HepG2 (cell line): ENCODE results near the gene CELA2B. TPM values are rescaled to one million over a fixed set of nuclear protein-coding genes. Genes with fewer than 3 reads are reported as not detected.

Source experiments
- AKAP8 ChIP-seq: sonication (generic); formaldehyde crosslinking; IDR thresholded peaks from 2 replicates; pipeline ENCODE4 v1.5.1; 2020; ENCODE audit warnings: mild to moderate bottlenecking, missing genetic modification reagents
- DPF2 ChIP-seq: sonication (generic); formaldehyde crosslinking; IDR thresholded peaks from 2 replicates; pipeline ENCODE4 v1.4.0; 2020; ENCODE audit warnings: mild to moderate bottlenecking, low read depth, missing genetic modification reagents, borderline replicate concordance
- GMEB2 ChIP-seq: IDR thresholded peaks from 2 replicates; pipeline ENCODE4 v1.6.1; 2016; ENCODE audit warnings: missing biosample characterization, missing genetic modification reagents, low read depth
- HNF1B ChIP-seq: sonication (generic); formaldehyde crosslinking; IDR thresholded peaks from 2 replicates; pipeline ENCODE4 v1.5.1; 2020; ENCODE audit warnings: mild to moderate bottlenecking, moderate library complexity, missing genetic modification reagents
- LRRFIP1 ChIP-seq: sonication (generic); formaldehyde crosslinking; conservative IDR thresholded peaks from 2 replicates; pipeline ENCODE4 v1.4.0; 2020; ENCODE audit warnings: missing genetic modification reagents
- MNT ChIP-seq: fragments of 450-650 bp; IDR thresholded peaks from 2 replicates; pipeline ENCODE4 v1.6.1; 2016
- NCOR1 ChIP-seq: fragments of 200-600 bp; sonication (generic); IDR thresholded peaks from 2 replicates; pipeline ENCODE4 v1.7.0; 2017; ENCODE audit warnings: antibody characterized with exemption, low read length, borderline replicate concordance
- PTBP1 ChIP-seq: fragments of 200-400 bp; formaldehyde crosslinking; IDR thresholded peaks from 2 replicates; pipeline ENCODE4 v1.6.1; 2018; ENCODE audit warnings: low read length, low read depth; ENCODE audit not compliant: poor library complexity, severe bottlenecking
- RARA ChIP-seq: IDR thresholded peaks from 2 replicates; pipeline ENCODE4 v1.6.1; 2016; ENCODE audit warnings: missing genetic modification reagents, missing compliant biosample characterization
- ZBTB7B ChIP-seq: sonication (generic); formaldehyde crosslinking; IDR thresholded peaks from 2 replicates; pipeline ENCODE4 v1.4.0; 2020; ENCODE audit warnings: missing genetic modification reagents
- ZC3H13 ChIP-seq: sonication (generic); formaldehyde crosslinking; IDR thresholded peaks from 2 replicates; pipeline ENCODE4 v1.8.1; 2023; ENCODE audit warnings: mild to moderate bottlenecking, missing genetic modification reagents, moderate library complexity
- ZFP36L2 ChIP-seq: sonication (generic); formaldehyde crosslinking; IDR thresholded peaks from 2 replicates; pipeline ENCODE4 v1.4.0; 2020; ENCODE audit warnings: missing genetic modification reagents
- ZNF501 ChIP-seq: sonication (generic); formaldehyde crosslinking; IDR thresholded peaks from 2 replicates; pipeline ENCODE4 v1.5.1; 2020; ENCODE audit warnings: mild to moderate bottlenecking, moderate library complexity, missing genetic modification reagents
- ZNF576 ChIP-seq: sonication (generic); formaldehyde crosslinking; IDR thresholded peaks from 2 replicates; pipeline ENCODE4 v1.4.0; 2020; ENCODE audit warnings: mild to moderate bottlenecking, missing genetic modification reagents
- ZNF678 ChIP-seq: sonication (generic); formaldehyde crosslinking; IDR thresholded peaks from 2 replicates; pipeline ENCODE4 v1.4.0; 2020; ENCODE audit warnings: mild to moderate bottlenecking, missing genetic modification reagents
- ZNF792 ChIP-seq: IDR thresholded peaks from 2 replicates; pipeline ENCODE4 v1.6.1; 2016
- ZNF800 ChIP-seq: sonication (generic); formaldehyde crosslinking; IDR thresholded peaks from 2 replicates; pipeline ENCODE4 v1.4.0; 2020; ENCODE audit warnings: missing genetic modification reagents
- ZNF891 ChIP-seq: sonication (generic); formaldehyde crosslinking; IDR thresholded peaks from 2 replicates; pipeline ENCODE4 v1.5.0; 2020; ENCODE audit warnings: mild to moderate bottlenecking, missing genetic modification reagents
- polyA plus RNA-seq, 8 experiments: library from polyadenylated mRNA; depleted of rRNA in 3 of 8; stranded (reverse) in 7 of 8; unstranded in 1 of 8; fragments of >200 nt; fragmentation: Illumina TruSeq in 4 of 8; extraction: Trizol in 4 of 8; gene quantifications; 2 replicates each; pipeline versions ENCODE4 v1.2.1 to v1.2.3, GENCODE V29; 2011 to 2016; ENCODE audit warnings: low read depth in 4 of 8, missing spikeins in 1 of 8, mixed read lengths in 1 of 8; ENCODE audit not compliant: insufficient read depth in 1 of 8
- total RNA-seq, 5 experiments: library from RNA; depleted of rRNA; stranded (reverse); fragments of >200 nt; fragmentation: Illumina TruSeq; extraction: Trizol; gene quantifications; 2 replicates each; pipeline ENCODE4 v1.2.3, GENCODE V29; 2016; ENCODE audit warnings: low read depth in 1 of 5

The CELA2B gene
- total and polyA plus RNA-seq, 2 of the 13 experiments (the other 11 are each of a cell fraction or from before 2014, with no cell fraction given): not detected

- TF ChIP-seq DPF2 (CRISPR knock-in tag) (no peak), HNF1B (CRISPR knock-in tag) (peak; percentile 79), MNT (peak; percentile 92), ZNF576 (CRISPR knock-in tag) (no peak), AKAP8 (CRISPR knock-in tag) (no peak), ZBTB7B (CRISPR knock-in tag) (peak; percentile 64; the same call in 1 of the 2 replicates), PTBP1 (peak; percentile 91), LRRFIP1 (no peak), ZNF501 (CRISPR knock-in tag) (peak; percentile 96), GMEB2 (CRISPR knock-in tag) (peak; percentile 93), ZFP36L2 (CRISPR knock-in tag) (no peak), ZNF792 (CRISPR knock-in tag) (peak; percentile 83; the same call in 1 of the 2 replicates), ZC3H13 (CRISPR knock-in tag) (no peak), ZNF800 (CRISPR knock-in tag) (no peak), RARA (peak; percentile 46; the same call in 1 of the 2 replicates), ZNF891 (CRISPR knock-in tag) (peak; percentile 69; the same call in 1 of the 2 replicates), NCOR1 (peak; percentile 40; the same call in 1 of the 2 replicates), ZNF678 (CRISPR knock-in tag) (0 out of 2 replicates have a peak, but pooled peaks have one; percentile 38)
These were observed 50.8 kb downstream of the CELA2B start, which contains the start of gene DNAJC16 (continued) for GRCh38 chr1:15526490-15527339.
